GM19328 (cell line): ENCODE measurements around the gene CD276.
"Not testable (repeated sequence)": the region's sequence is repeated elsewhere in the genome, so short reads cannot be mapped to it uniquely, and the experiment has no call there.

Experiments used
- ATAC-seq: cut with Tn5 transposase; IDR thresholded peaks from one replicate; pipeline ENCODE4 v1.9.1; 2021; ENCODE audit warnings: mild to moderate bottlenecking, moderate library complexity; ENCODE audit not compliant: unreplicated experiment

CD276 gene

DNA sequence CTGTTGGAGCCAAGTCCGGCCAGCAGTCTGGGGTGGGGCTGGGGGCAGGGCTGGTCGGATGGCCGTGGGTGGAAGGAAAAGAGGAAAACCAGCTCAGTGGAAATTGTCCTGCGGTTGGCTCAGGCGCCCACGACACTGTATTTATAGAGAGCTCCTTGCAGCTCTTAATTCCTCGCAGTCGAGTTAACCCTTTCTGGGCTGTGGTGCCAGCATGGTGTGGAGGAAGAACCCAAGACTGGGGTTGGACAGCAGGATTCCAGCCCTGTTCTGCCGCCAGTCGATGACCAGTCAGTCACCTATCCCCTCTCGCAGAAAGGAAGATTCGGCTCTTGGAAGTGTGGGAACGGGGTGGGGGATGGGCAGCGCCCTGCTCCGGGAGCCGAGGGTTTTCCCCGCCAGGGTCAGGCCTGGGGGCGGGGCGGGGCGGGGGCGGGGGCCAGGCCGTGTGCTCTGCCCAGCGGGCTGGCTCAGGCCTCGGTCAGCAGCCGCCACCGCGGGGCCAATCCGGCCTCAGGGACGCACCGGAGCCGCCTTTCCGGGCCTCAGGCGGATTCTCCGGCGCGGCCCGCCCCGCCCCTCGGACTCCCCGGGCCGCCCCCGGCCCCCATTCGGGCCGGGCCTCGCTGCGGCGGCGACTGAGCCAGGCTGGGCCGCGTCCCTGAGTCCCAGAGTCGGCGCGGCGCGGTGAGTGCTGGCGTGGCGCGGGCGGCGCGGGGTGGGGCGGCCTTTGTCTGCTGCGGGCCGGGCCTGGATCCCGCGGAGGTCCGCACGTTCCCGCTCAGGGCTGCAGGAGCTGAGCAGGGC, at the start of gene CD276:
Gene CD276, plus strand, starts transcription at position 607 of the 804 bp plus-strand sequence. CDS start 15,257 bp downstream, outside the sequence.
- no peak for ATAC-seq

- no peak for ATAC-seq
Observed at GRCh38 chr15:73637527-73637926, 46.7 kb upstream of the CD276 start.

DNA sequence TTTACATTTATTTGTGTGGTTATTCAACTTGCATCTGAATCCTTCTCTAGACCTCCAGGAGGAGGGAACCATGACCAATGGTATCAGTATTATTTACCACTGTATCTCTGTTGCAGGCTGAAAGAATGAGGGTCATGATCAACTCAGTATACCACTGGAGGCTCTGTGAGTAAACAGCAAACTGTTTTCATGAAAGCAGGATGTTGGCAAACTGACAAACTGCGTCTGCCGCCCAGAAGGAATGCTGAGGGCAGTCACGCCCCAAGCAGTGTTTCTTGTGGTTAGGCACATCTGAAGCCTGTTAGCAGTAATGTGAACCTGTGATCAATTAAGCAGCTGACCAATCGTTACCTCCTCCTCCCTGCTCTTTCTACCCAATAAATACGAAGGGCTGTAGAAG, 44.7 kb upstream of the CD276 start:
- ATAC-seq, result not testable (repeated sequence)

- no peak for ATAC-seq
Observed at GRCh38 chr15:73647259-73648013, 36.7 kb upstream of the CD276 start.

DNA sequence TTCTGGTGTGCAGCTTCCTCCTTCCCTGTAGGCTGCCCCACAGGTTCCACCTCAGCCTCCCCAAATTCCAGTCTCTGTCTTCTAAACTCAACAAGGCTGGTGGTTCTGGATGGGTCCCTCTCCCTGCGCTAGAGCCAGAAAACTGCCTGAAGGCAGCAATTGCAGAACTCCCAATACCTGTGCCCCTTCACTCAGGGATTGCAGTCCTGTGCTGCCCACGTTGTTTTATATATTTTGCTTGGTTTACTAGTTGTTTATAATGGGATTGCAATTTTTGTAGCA, 36.2 kb upstream of the CD276 start:
- ATAC-seq, result no peak

DNA sequence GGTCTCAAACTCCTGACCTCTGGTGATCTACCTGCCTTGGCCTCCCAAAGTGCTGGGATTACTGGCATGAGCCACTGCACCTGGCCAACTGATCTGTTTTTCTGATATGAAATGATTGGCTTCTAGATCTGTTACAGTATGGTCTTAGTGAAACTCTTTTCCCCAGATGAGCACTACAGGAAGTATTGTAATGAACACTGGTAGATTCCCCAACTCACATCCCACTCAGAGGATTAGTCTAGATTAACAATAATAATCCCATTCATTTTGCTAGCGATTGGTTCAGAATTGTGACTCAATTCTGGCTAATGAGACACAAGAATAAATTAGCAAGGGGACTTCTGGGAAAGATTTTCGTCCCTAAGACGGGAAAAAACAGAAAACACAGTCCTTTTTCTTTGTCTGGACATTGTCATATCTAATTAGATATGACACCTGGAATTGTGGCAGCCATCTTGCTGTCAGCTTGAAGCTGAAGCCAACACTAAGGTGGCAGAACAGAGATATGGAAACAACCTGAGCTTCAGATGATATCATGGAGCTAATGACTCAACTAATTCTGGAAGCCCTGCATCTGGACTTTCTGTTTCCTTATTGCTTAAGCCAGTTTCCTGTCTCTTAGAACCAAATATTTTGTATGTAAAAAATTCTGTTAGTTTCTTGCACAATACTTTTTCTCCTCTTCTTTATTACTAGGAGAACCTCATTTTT, 33.6 kb upstream of the CD276 start:
- ATAC-seq, result no peak

DNA sequence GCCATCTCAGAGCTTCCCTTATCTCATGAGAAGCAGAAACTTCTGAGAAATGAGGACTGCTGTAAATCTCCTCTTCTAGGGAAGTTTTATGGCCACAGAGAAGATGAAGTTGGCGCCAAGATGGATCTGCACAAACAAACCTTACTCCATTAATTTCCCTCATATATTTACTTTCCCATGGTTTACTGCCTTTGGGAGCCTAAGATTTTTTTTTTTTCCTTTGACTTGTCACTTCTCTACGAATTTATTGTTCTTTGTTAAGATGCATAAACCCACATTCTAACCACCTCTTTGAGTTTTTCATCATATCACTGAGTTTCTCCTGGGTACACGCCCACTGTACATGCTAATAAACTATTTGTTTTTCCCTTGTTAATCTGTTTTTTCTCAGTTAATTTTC, 29.5 kb upstream of the CD276 start:
- ATAC-seq, result no peak

DNA sequence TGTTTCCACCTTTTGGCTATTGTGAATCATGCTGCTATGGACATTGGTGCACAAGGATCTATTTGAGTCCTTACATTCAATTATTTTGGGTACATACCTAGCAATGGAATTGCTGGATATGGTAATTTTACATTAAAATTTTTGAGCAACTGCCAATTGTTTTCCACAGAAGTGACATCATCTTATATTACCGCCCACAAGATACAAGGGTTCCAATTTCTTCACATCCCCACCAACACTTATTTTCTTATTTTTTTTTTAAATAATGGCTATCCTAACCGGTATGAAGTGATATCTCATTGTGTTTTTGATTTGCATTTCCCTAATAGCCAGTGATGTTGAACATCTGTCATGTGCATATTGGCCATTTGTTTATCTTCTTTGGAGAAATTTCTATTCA, 28.5 kb upstream of the CD276 start:
- no peak for ATAC-seq

DNA sequence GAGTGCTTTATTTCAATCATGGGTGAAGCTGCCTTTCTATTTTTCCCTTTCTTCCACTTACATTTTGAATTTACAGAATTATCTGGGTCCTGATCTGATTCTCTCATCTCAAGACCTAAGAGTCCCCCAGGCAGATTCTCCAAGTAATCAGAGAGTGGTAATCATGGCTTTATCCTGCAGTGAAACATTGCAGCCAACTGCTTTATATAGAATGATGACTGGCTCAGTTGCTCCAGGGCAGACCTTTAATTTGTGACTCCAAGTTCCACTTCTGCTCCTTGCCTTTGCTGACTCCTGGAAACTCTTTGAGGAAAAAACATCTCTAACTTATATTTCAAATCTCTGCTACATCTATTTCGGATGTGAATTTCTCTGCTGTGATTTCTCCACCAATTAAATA, 25.5 kb upstream of the CD276 start:
- ATAC-seq, result no peak

DNA sequence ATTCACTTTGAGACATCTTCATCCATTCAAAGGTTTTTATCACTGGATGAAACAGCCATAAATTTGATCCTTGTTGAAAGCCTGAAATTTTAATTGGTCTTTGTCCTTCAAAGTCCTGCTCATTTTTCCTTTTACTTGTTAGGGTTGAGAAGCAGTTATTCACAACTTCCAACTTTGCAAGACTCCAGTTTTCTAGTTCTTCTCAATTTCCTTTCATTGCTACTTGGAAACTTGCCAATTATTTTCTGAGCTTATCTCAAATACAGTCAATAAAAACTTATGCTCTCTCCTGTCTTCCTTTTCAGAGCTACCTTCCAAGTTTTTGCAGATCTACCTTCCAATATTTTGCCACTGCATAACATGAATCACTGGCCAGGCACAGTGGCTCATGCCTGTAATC, 23.7 kb upstream of the CD276 start:
- ATAC-seq, result no peak

DNA sequence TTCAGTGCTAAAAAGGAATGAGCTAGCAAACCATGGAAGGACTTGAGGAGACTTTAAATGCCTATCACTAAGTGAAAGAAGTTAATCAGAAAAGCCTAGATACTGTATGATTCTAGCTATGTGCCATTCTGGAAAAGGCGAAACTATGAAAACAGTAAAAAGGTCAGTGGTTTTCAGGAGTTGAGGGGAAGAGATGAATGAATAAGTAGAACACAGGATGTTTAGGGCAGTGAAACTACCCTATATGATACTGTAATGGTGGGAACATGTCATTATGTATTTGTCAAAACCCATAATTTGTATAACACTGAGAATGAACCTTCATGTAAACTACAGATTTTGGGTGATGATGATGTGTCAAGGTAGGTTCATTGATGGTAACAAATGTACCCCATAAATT, 9.6 kb upstream of the CD276 start:
- ATAC-seq, result no peak

DNA sequence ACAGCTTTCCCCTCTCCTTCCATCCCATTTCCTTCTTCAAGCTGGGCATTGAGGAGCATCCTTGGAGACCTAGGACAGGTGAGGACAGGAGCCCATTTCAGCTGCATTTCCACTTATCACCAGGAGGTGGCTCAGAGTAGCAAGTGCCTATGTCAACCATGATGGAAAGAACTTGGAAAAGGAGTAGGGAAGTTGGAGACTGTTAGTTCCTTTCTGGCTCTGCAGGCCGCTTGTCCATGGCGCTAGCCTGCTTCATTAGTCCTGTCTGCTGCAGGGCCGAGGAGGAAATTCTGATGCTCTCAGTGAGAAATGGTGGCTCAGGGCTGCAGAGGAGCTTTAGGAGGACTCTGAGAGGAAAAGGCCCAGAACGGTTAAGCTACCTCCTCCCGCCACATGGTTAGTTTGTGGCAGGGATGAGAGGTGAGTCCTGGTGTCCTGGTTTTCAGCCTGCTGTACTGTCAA, 7.0 kb upstream of the CD276 start:
- ATAC-seq, result no peak

- ATAC-seq, result no peak
Observed at GRCh38 chr15:73677733-73678132, 6.5 kb upstream of the CD276 start.

DNA sequence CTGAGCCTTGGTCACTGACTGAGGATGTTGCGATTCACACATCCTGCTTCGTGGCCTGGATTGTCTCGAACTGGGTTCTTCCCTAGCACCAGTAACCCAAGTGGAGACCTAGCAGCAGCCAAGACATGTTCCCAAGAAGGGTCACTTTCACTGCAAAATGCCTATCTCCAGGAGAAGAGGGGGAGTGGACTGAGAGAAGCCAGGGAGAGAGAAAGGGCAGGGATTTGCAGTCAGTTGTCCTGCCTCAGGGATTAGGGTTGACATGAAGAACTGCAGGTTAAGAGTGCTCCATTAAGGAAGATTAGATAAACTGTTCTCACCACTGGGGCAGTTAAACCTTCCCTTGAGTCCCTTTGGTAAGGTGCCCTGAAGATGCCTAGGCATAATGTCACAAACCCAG, 5.7 kb upstream of the CD276 start:
- ATAC-seq, result no peak

GRCh38 chr15:73679180-73679579, 5.0 kb upstream of the CD276 start:
- no peak for ATAC-seq

- ATAC-seq, result no peak
Observed at GRCh38 chr15:73679964-73680363, 4.2 kb upstream of the CD276 start.

DNA sequence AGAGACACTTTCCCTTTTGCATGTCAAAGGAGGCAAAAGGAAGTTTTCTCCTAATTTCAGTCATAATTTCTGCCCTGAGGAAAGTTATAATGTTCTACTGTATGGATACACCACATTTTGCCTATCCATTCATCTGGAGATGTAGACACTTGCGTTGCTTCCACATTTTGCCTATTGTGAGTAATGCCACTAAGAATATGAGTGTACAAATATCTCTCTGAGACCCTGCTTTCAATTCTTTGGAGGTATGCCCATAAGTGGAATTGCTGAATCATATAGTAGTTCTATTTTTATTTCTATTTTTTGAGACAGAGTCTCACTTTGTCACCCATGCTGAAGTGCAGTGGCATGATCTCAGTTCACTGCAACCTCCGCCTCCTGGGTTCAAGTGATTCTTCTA, 3.6 kb upstream of the CD276 start:
- ATAC-seq, result no peak

- no peak for ATAC-seq
Observed at GRCh38 chr15:73681063-73681462, 3.1 kb upstream of the CD276 start.

DNA sequence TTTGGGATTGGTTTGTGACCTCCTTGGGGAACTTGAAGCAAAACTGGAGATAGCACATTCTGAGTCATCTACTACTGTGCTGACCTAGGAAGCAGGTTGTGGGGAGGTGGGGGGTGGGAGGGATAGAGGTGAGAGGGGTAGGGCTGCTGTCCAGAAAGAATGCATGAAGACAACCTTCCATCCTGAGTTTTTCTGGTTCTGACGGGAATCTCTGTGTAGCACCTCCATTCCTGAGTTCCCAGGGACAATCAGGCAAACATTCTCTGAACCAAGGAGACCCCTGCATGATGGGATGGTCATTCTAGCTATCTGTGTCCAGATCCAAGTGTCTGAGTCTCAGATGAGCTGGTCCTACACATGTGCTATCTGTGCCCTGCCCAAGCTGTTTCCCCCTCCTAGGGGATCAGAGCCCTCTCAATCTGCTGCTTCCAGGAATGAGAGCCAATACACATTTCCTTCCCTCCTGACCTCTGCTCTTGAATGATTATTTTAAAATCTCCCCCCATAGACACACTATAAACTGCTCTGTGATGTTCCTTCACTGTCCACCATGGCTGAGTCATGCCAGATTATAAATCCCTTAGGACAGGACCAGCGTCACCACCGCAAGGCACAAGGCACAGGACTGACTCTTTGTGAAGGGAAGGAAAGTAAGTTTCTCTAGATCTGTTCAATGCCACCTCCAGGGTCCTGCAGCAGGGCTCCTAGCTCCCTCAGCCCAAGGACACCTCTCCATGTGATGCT, 2.2 kb upstream of the CD276 start:
- no peak for ATAC-seq

- ATAC-seq, result no peak
Observed at GRCh38 chr15:73682600-73683090, 1.5 kb upstream of the CD276 start.

DNA sequence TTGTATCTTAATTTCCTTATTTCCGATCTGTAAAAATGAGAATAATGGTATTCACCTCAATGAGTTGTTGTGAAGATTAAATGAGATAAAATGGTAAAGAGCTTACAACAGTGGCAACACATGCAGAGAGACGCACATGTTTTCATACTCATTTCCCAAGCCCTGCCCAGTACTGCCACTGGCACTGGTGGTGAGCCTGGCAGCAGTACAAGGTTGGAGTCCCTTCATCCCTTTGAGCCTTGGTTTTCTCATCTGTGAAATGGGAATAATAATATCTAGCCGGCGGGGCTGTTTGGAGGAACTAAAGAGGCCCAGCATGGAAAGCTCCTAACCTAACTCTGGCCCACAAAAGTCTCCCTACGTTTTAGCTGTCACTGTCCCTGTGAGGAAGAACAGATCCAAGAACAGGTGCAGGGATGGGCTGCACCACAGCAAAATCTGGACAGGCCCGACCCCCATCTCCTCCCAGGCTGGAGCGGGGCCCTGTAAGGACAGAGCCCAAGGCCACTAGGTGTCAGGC, 866 bp upstream of the CD276 start:
- no peak for ATAC-seq
